Endothelial cell of umbilical vein (primary cell): ENCODE measurements around the gene CCDC85A. TPM values are rescaled to one million over a fixed set of nuclear protein-coding genes. Genes with fewer than 3 reads are reported as not detected.

ENCODE experiments used
- BruUV-seq: library from RNA; stranded (reverse); fragments of 400-500 nt; replicated peaks from 2 replicates; lab custom pipeline; 2021; lab: Mats Ljungman, UMichigan
- CTCF ChIA-PET: fragments of 300-600, 350-600 bp; sonication (Branson Sonifier 250); formaldehyde crosslinking; loops from one replicate; lab custom pipeline; 2021; ENCODE audit warnings: antibody characterized with exemption, inconsistent platforms; lab: Charles Lee
- POLR2A ChIA-PET: fragments of 300-600, 350-600 bp; sonication (Branson Sonifier 250); formaldehyde crosslinking; loops from one replicate; lab custom pipeline; 2021; ENCODE audit warnings: antibody characterized with exemption, inconsistent platforms; lab: Charles Lee
- DNase-seq: peaks from one replicate; pipeline ENCODE4 v3.0.0-alpha.2; 2011; ENCODE audit warnings: low read depth, low spot score
- FAIRE-seq: peaks from 2 replicates; lab custom pipeline; 2011; peaks lifted over from hg19 to GRCh38; lab: Jason Lieb, UNC
- H2AFZ ChIP-seq: 2 replicates; pipeline ENCODE4 v1.6.0; 2012; ENCODE audit warnings: low read depth, low read length, control low read depth, inconsistent platforms
- H3K27ac ChIP-seq: 2 replicates; pipeline ENCODE4 v1.5.1; 2011; ENCODE audit warnings: low read depth, mild to moderate bottlenecking, control low read depth, low read length, moderate library complexity; ENCODE audit not compliant: insufficient read depth
- H3K27me3 ChIP-seq, 2 experiments: 2 replicates each; pipeline versions ENCODE4 v1.6.0 to v1.6.1; 2011; ENCODE audit warnings: low read length in 2 of 2, mixed read lengths in 1 of 2; ENCODE audit not compliant: control insufficient read depth in 2 of 2, insufficient read depth in 2 of 2
- H3K36me3 ChIP-seq, 2 experiments: 2 replicates in 1 of 2; 3 replicates in 1 of 2; pipeline ENCODE4 v1.5.1; 2011; ENCODE audit warnings: low read length in 2 of 2, mild to moderate bottlenecking in 1 of 2, moderate library complexity in 1 of 2; ENCODE audit not compliant: control insufficient read depth in 2 of 2, insufficient read depth in 2 of 2; ENCODE audit errors: extremely low read depth in 1 of 2
- H3K4me1 ChIP-seq: 3 replicates; pipeline ENCODE4 v1.5.1; 2011; ENCODE audit warnings: mild to moderate bottlenecking, low read length; ENCODE audit not compliant: control insufficient read depth, insufficient read depth; ENCODE audit errors: extremely low read depth
- H3K4me2 ChIP-seq: 2 replicates; pipeline ENCODE4 v1.6.1; 2011; ENCODE audit warnings: low read length, control low read depth, mixed read lengths; ENCODE audit not compliant: insufficient read depth
- H3K4me3 ChIP-seq, 3 experiments: fragments of 200-600 bp in 1 of 3; sonication (generic), shearing (Covaris generic) in 1 of 3; replicated peaks in 1 of 3; 2 replicates each; pipeline ENCODE4 v1.5.1; 2011 to 2016; ENCODE audit warnings: control low read depth in 3 of 3, low read length in 3 of 3, mild to moderate bottlenecking in 2 of 3, inconsistent platforms in 1 of 3, low read depth in 1 of 3, moderate library complexity in 1 of 3; ENCODE audit not compliant: insufficient read depth in 1 of 3
- H3K79me2 ChIP-seq: 2 replicates; pipeline ENCODE4 v1.6.0; 2012; ENCODE audit warnings: low read length, inconsistent platforms; ENCODE audit not compliant: control insufficient read depth, insufficient read depth
- H3K9ac ChIP-seq: replicated peaks from 2 replicates; pipeline ENCODE3; 2011; ENCODE audit warnings: low read length, control low read depth; ENCODE audit not compliant: insufficient read depth; ENCODE audit errors: extremely low read depth
- H3K9me1 ChIP-seq: replicated peaks from 3 replicates; pipeline ENCODE4 v1.6.0; 2011; ENCODE audit warnings: mild to moderate bottlenecking, low read length; ENCODE audit not compliant: control insufficient read depth, insufficient read depth; ENCODE audit errors: extremely low read depth
- H3K9me3 ChIP-seq: replicated peaks from 2 replicates; pipeline ENCODE4 v1.5.1; 2012; ENCODE audit warnings: low read length, inconsistent platforms; ENCODE audit not compliant: control insufficient read depth, insufficient read depth
- H4K20me1 ChIP-seq: replicated peaks from 2 replicates; pipeline ENCODE3; 2011; ENCODE audit warnings: mild to moderate bottlenecking, low read length; ENCODE audit not compliant: control insufficient read depth, insufficient read depth; ENCODE audit errors: extremely low read depth
- EZH2 ChIP-seq: IDR thresholded peaks from 2 replicates; pipeline ENCODE4 v1.6.1; 2012; ENCODE audit warnings: borderline replicate concordance, low read depth, mild to moderate bottlenecking, moderate library complexity, low read length, inconsistent platforms; ENCODE audit not compliant: severe bottlenecking
- FOS ChIP-seq: IDR thresholded peaks from 2 replicates; pipeline ENCODE4 v1.6.1; 2011; ENCODE audit warnings: mild to moderate bottlenecking, low read length, moderate library complexity, borderline replicate concordance; ENCODE audit not compliant: insufficient read depth
- GATA2 ChIP-seq: IDR thresholded peaks from 2 replicates; pipeline ENCODE4 v1.7.0; 2011; ENCODE audit warnings: low read depth, mild to moderate bottlenecking, moderate library complexity, mixed read lengths, low read length; ENCODE audit not compliant: insufficient read length, insufficient read depth
- JUN ChIP-seq: IDR thresholded peaks from 2 replicates; pipeline ENCODE4 v1.6.1; 2011; ENCODE audit warnings: borderline replicate concordance, low read depth; ENCODE audit not compliant: insufficient read length, insufficient read depth
- MYC ChIP-seq: IDR thresholded peaks from one replicate; pipeline ENCODE4 v1.6.1; 2011; ENCODE audit warnings: mild to moderate bottlenecking, low read depth, low read length
- POLR2A ChIP-seq: IDR thresholded peaks from 2 replicates; pipeline ENCODE4 v1.6.1; 2012; ENCODE audit warnings: low read depth, mild to moderate bottlenecking, control low read depth, low read length
- POLR2AphosphoS5 ChIP-seq: IDR thresholded peaks from 2 replicates; pipeline ENCODE4 v1.6.1; 2012; ENCODE audit warnings: low read depth, mild to moderate bottlenecking, control low read depth, low read length, moderate library complexity; ENCODE audit not compliant: insufficient read depth
- dilution Hi-C: fragments of 300-500 bp; cut with MboI; formaldehyde crosslinking; loops from one replicate; pipeline ENCODE4 v1.15.0; 2019; ENCODE audit warnings: low sequenced_read_pairs; ENCODE audit not compliant: extremely low pct_ligation_motif_present
- intact Hi-C: fragments of 100-400 bp; cut with micrococcal nuclease; formaldehyde crosslinking; loops from one replicate; pipeline ENCODE4 v1.10.0; 2022
- polyA plus RNA-seq, 4 experiments: library from polyadenylated mRNA; depleted of rRNA in 3 of 4; stranded (reverse) in 3 of 4; unstranded in 1 of 4; fragments of >200 nt; gene quantifications; 2 replicates each; pipeline versions ENCODE4 v1.2.1 to v1.2.3, GENCODE V29; 2011 to 2012; ENCODE audit warnings: missing spikeins in 1 of 4
- total RNA-seq: library from RNA; stranded (reverse); gene quantifications from 2 replicates; pipeline ENCODE4 v1.2.3, GENCODE V29; 2021
- TF ChIP-seq, protein P1 (sequence below): IDR thresholded peaks from 2 replicates; pipeline ENCODE4 v1.6.1; 2011; ENCODE audit not compliant: insufficient read depth, insufficient read length
- TF ChIP-seq, protein P2 (sequence below), 2 donors: IDR thresholded peaks; 1 replicate in 1 of 2; 2 replicates in 1 of 2; pipeline ENCODE4 v1.5.1; 2011; ENCODE audit warnings: low read length in 2 of 2, mild to moderate bottlenecking in 2 of 2, moderate library complexity in 2 of 2, control low read depth in 1 of 2, inconsistent platforms in 1 of 2, low read depth in 1 of 2; ENCODE audit not compliant: insufficient read depth in 1 of 2; ENCODE audit errors: extremely low read depth in 1 of 2

The CCDC85A gene
- total and polyA plus RNA-seq, 2 donors (not counting 3 experiments of a cell fraction or from before 2014, with no cell fraction given) = 5.1 to 10.4 TPM

DNA sequence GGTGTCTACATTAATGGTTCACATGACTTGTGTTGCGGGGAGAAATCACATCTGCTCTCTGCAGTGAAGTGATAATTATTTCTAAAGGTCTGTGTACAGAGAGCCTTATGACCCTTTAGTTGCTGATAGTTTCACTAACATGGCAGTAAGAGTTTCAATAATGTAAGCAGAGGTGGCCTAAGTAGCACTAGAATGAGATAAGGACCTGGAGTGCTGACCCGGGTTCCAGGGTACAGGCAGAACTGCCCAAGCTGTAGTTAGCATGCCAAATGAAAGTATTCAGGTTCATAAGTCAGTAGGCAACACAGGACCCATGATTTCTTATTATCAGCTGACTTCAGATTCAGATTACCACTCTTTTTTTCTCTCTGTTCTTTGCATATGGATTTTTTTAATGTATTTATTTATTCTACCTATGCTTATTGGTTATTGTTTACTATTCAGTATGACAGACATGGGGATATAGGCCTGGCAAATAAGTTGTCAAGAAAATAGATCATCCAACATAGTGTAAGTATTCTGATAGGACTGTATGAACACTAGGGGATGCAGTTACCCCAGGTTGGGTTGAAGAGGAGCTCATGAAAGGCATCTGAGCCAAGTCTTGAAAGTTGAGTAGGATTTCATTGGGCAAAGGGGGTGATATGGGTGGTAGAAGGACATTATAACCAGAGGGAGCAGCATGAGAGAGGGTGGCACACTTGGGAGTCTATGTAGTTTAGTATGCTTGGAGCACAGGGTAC is 105.2 kb downstream of the CCDC85A start:
- dilution Hi-C loops = no loop called here
- no TSS peak for BruUV-seq
- ChIA-PET POLR2A (no interaction called here), CTCF (interaction anchor here (0.9 to 1.2 kb wide), 2 partner anchors 10 to 13 kb away, joined by 3 read pairs; no protein-coding TSS in a partner anchor)
- no peaks in the 10 kb centered on the region for H3K9me3 ChIP-seq
- no peak overlapping the region for H2AFZ ChIP-seq
- H3K27ac ChIP-seq = no peak overlapping the region
- no peaks in the 10 kb centered on the region for H3K79me2 ChIP-seq
- no peaks in the 10 kb centered on the region for H3K27me3 ChIP-seq
- no peaks in the 10 kb centered on the region for H4K20me1 ChIP-seq
- no peak for TF ChIP-seq MYC
- TF ChIP-seq EZH2 = no peak
- no peak for TF ChIP-seq POLR2A
- no peak for TF ChIP-seq FOS
- TF ChIP-seq POLR2AphosphoS5 = no peak
- H3K4me3 ChIP-seq = no peak overlapping the region
- intact Hi-C loops = loop anchor here (5.0 kb wide), 1 partner anchor 102 kb away; no protein-coding TSS in a partner anchor
- no peak overlapping the region for H3K4me2 ChIP-seq
- no peaks in the 10 kb centered on the region for H3K36me3 ChIP-seq
- no peaks in the 10 kb centered on the region for H3K9me1 ChIP-seq
- H3K9ac ChIP-seq = no peak overlapping the region
- peaks cover 9% of the 10 kb centered on the region for H3K4me1 ChIP-seq
- no peak for DNase-seq
- no peak for FAIRE-seq

- no peaks in the 10 kb centered on the region for H3K79me2 ChIP-seq
- no peak overlapping the region for H3K27ac ChIP-seq
- dilution Hi-C loops = no loop called here
- no peak overlapping the region for H3K4me2 ChIP-seq
- intact Hi-C loops = no loop called here
- no TSS peak for BruUV-seq
- ChIA-PET CTCF (no interaction called here), POLR2A (no interaction called here)
- TF ChIP-seq FOS (no peak), EZH2 (no peak), JUN (no peak), GATA2 (no peak), MYC (no peak), POLR2A (no peak), POLR2AphosphoS5 (no peak)
- TF ChIP-seq, protein P1, sequence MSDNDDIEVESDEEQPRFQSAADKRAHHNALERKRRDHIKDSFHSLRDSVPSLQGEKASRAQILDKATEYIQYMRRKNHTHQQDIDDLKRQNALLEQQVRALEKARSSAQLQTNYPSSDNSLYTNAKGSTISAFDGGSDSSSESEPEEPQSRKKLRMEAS = no peak
- TF ChIP-seq, protein P2, sequence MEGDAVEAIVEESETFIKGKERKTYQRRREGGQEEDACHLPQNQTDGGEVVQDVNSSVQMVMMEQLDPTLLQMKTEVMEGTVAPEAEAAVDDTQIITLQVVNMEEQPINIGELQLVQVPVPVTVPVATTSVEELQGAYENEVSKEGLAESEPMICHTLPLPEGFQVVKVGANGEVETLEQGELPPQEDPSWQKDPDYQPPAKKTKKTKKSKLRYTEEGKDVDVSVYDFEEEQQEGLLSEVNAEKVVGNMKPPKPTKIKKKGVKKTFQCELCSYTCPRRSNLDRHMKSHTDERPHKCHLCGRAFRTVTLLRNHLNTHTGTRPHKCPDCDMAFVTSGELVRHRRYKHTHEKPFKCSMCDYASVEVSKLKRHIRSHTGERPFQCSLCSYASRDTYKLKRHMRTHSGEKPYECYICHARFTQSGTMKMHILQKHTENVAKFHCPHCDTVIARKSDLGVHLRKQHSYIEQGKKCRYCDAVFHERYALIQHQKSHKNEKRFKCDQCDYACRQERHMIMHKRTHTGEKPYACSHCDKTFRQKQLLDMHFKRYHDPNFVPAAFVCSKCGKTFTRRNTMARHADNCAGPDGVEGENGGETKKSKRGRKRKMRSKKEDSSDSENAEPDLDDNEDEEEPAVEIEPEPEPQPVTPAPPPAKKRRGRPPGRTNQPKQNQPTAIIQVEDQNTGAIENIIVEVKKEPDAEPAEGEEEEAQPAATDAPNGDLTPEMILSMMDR (IDR thresholded peaks at IDR 0.05; ENCODE audit: extremely low read depth in 1 of 2, insufficient read depth in 1 of 2, low read depth in 1 of 2, low read length in 2 of 2) = no peak
- no peaks in the 10 kb centered on the region for H3K36me3 ChIP-seq
- H3K9ac ChIP-seq = no peak overlapping the region
- H2AFZ ChIP-seq = no peak overlapping the region
- peaks cover 9% of the 10 kb centered on the region for H3K4me1 ChIP-seq
- DNase-seq (no peak), FAIRE-seq (no peak)
- H4K20me1 ChIP-seq = no peaks in the 10 kb centered on the region
- no peak overlapping the region for H3K4me3 ChIP-seq
- H3K27me3 ChIP-seq = no peaks in the 10 kb centered on the region
- H3K9me3 ChIP-seq = no peaks in the 10 kb centered on the region
- no peaks in the 10 kb centered on the region for H3K9me1 ChIP-seq
Measured at GRCh38 chr2:56291711-56292110, 107.9 kb downstream of the CCDC85A start.
